Activated T-helper 9 cell treated with anti-CD3 and anti-CD28 coated beads, Interleukin-2, amount 50 U/mL, for 16 hours (primary cell): ENCODE data around the gene TMEM171.

Experiments
- DNase-seq: peaks from one replicate; pipeline ENCODE4 v3.0.0-alpha.2; 2020; ENCODE audit warnings: low read depth

TMEM171 gene

GRCh38 chr5:73151766-73152410 lies 31.5 kb downstream of the TMEM171 start:
- no peak for DNase-seq

- DNase-seq, result no peak
These were observed 32.3 kb downstream of the TMEM171 start for GRCh38 chr5:73152411-73153388.

- no peak for DNase-seq
These were observed 33.1 kb downstream of the TMEM171 start for GRCh38 chr5:73153513-73153912.

- no peak for DNase-seq
These were observed 34.0 kb downstream of the TMEM171 start for GRCh38 chr5:73154208-73155006.

- no peak for DNase-seq
These were observed 35.2 kb downstream of the TMEM171 start for GRCh38 chr5:73155271-73156222.

GRCh38 chr5:73157414-73158303 lies 37.3 kb downstream of the TMEM171 start:
- DNase-seq, result no peak

- DNase-seq, result no peak
These were observed 37.9 kb downstream of the TMEM171 start for GRCh38 chr5:73158313-73158712.

- peak; percentile 27 for DNase-seq
These were observed 39.9 kb downstream of the TMEM171 start for GRCh38 chr5:73160239-73160671.

GRCh38 chr5:73170522-73170921 lies 50.1 kb downstream of the TMEM171 start:
- DNase-seq, result no peak

GRCh38 chr5:73171495-73171894 lies 51.1 kb downstream of the TMEM171 start:
- DNase-seq, result no peak

GRCh38 chr5:73172951-73173350 lies 52.6 kb downstream of the TMEM171 start, which contains the start of gene TMEM174:
Gene TMEM174 (plus strand): TSS chr5:73173193. CDS start chr5:73173244, 51 bp downstream.
- no peak for DNase-seq

GRCh38 chr5:73174100-73174815 lies 53.9 kb downstream of the TMEM171 start:
- no peak for DNase-seq

- DNase-seq, result no peak
These were observed 55.9 kb downstream of the TMEM171 start for GRCh38 chr5:73176250-73176649.

- DNase-seq, result no peak
These were observed 57.9 kb downstream of the TMEM171 start for GRCh38 chr5:73178265-73178664.

- no peak for DNase-seq
These were observed 59.4 kb downstream of the TMEM171 start for GRCh38 chr5:73179730-73180129.

GRCh38 chr5:73180566-73180965 lies 60.2 kb downstream of the TMEM171 start:
- no peak for DNase-seq
